HG02943 (cell line): ENCODE data around the gene ZC3HAV1.
A peak's percentile ranks its signal among the peaks of the same experiment; 100 is the strongest.
"Not testable (repeated sequence)": the region's sequence is repeated elsewhere in the genome, so short reads cannot be mapped to it uniquely, and the experiment has no call there.

Experiments
- ATAC-seq: cut with Tn5 transposase; IDR thresholded peaks from one replicate; pipeline ENCODE4 v1.9.1; 2021; ENCODE audit warnings: mild to moderate bottlenecking, low read depth, moderate library complexity; ENCODE audit not compliant: unreplicated experiment

ZC3HAV1 gene

DNA sequence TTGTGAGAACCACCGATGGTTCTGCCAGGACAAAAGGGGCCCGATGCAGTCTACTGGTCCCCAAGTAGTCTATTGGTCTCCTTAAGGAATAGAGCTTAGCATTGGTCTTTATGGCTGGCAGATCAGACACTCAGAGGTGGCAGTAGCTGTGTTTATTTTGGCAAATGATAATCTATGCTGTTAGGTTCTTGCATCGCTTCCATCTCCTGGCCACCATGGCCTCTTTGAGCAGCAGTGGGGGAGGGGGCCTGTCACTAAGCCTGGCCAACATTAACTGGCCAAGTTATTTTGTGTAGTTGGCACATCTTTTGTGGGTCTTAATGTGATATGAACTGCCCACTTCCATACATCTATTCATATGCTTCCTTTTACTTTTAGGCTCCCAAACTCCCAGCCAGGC lies 4.5 kb upstream of the ZC3HAV1 start:
- no peak for ATAC-seq

DNA sequence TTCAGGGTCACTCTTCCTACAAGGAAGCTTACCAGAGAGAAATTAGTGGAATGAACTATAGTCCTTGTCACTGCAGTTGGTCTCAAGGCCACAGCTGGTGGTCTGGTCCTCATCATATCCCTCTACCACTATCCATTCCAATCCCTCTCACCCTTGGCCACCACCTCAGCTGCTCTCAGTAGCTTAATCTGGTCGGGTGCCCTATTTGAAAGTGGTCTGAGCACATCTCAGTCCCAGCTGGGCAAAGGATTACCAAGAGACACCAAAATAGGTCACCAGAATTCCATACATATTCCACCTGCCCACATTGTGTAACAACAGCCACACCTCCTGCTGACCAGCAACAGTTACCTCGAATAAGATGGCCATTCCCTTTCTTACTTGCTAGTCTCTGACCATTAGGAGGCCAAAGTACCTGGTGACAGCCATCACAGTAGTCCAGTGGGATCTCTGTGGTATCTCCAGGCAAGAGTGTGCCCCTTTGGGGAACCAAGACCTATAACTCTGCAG lies 3.3 kb upstream of the ZC3HAV1 start:
- ATAC-seq: no peak

DNA sequence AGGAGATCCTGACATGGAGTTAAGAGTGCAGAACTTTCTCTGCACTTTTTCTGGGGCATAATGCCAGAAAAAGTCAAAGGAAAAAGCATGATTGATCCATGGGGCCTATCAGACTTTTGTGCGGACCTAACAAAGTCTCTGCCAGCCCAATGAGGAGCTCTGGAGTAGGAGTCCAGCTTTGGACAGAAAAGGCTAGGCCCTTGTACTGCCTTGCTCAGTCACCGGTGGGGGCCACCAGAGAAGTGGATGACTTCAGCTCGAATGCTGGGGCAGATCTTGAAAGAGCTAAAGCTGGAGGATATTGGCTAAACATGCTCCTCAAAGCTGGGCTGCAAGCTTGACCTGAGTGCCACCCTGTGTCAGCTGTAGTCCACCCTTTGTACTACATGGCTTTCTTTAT lies 2.8 kb upstream of the ZC3HAV1 start:
- ATAC-seq: no peak

GRCh38 chr7:139111811-139112301 lies 2.3 kb upstream of the ZC3HAV1 start:
- no peak for ATAC-seq

DNA sequence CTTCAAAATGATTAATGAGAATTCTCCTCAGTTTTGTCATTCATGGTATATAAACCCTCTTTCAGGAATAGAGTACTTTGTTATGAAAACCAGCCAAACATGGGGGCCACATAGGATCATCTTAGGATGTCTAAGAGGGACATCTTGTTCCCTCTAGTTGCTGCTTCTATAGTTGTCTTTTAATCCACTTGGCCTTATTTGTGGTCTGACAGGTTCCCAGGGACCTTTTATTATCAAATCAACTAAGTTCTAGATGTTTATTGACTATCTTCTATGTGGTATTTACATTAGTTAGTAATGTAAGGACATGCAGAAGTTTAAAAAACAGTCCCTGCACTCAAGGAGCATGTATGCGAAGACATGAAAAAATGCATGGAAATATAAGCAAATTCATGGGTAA lies 1.6 kb upstream of the ZC3HAV1 start:
- ATAC-seq: no peak

DNA sequence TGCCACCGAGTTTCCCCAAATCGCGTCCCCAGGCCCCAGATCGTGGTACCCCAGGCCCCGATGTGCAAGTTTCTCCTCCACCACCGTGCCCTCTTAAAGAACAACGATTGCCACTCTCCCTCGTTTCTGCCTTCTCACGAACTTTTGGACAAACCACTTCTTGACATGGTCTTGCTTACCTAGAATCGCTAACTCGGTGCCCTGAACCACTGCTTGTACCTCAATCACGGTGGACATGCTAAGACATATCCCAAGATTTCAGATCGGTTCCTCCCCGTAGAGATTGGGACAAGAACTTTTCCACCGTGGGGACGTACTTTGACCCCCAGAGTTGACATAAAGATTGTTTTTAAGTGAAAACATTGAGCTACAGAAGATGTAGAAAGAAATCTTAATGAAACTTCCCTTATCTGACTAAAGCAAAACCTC lies 477 bp upstream of the ZC3HAV1 start:
- peak; percentile 11 for ATAC-seq

DNA sequence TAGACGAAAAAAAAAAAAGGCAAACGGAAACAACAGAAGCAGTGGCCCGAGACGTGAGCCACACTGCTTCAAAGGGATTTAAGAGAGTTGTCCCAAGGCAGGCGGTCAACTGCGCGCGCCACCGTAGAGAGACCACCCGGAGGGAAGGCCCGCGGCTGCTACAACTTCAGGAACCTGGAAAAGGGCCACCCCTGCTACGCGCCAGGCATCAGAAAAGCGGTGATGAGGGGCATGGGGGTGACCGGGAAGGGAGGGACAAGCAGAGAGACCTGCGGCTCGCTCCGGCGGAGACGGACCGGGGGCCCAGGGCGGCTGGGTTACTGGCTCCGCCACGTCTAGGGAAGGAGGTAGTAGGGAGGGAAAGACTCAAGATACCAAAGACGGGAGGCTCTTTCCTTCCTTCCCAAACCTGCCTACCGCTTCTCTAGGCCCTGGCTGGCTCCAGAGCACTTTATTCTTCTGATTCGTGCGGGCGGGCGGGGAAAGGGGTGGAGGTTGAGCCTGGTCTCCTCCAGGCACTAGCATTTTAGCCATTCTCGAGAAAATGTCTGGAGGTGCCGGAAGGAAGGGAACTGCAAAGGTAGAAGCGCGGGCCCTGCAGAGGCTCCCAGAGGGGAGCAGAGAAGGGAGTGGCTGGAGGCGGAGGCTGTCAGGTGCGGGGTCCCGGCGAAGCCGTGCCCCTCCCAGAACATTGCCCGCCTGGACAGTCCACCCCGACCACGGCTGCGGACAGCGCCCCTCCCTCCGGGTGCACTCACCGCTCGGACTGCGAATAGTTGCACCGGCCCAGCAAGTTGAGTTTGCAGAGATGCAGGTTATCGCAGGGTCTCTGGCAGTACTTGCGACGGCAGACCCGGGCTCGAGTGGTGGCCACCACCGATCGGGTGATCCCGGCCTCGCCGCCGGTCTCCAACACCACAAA lies 993 bp downstream of the ZC3HAV1 start:
- no peak for ATAC-seq

DNA sequence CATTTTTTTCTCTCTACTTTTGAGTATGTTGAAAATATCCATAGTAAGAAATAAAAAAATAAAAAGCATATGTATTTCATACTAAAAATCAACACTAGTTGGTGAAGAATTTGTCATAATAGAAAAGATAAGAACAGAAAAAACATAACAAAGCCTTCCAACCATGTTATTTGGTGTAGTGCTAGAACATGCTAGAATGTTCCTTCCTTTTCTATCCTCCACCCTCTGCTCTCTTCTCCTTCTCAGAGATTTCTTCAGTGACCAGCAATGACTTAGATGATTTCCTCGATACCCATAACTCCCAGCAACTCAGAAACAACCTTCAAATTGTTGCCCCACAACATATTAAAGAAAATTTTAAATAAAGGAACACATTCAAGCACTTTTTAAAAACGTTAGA lies 2.6 kb downstream of the ZC3HAV1 start:
- ATAC-seq: no peak

DNA sequence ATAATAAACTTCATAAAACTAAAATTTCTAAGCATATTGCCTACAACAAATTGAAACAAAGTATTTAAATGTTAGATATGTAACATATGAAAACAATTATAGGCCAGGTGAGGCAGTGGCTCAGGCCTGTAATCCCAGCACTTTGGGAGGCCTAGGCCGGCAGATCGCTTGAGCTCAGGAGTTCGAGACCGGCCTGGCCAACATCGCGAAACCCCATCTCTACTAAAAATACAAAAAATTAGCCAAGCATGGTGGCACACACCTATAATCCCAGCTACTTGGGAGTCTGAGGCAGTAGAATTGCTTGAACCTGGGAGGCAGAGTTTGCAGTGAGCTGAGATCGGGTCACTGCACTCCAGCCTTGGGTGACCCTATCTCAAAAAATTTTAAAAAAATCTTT lies 3.3 kb downstream of the ZC3HAV1 start:
- ATAC-seq: not testable (repeated sequence)

DNA sequence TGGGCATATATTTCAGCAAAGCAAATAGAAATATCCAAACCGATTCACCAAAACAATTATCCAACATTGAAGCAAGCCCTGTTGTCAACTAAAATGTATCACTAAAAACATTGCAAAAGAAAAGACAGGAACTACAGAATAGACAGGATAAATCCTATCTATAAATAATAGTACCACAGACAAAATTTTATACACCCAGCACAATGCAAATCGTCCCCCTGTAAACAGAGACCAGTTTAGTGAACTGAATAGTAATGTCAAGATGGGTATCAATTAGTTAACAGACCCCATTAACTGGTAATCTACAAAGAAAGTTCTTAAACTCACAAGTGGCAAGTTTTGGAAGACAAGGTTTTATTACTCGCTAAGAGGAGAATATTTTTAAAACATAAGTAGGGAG lies 4.0 kb downstream of the ZC3HAV1 start:
- no peak for ATAC-seq

- no peak for ATAC-seq
These were observed 5.4 kb downstream of the ZC3HAV1 start for GRCh38 chr7:139104091-139104450.

- ATAC-seq: no peak
These were observed 6.3 kb downstream of the ZC3HAV1 start for GRCh38 chr7:139103057-139103815.

DNA sequence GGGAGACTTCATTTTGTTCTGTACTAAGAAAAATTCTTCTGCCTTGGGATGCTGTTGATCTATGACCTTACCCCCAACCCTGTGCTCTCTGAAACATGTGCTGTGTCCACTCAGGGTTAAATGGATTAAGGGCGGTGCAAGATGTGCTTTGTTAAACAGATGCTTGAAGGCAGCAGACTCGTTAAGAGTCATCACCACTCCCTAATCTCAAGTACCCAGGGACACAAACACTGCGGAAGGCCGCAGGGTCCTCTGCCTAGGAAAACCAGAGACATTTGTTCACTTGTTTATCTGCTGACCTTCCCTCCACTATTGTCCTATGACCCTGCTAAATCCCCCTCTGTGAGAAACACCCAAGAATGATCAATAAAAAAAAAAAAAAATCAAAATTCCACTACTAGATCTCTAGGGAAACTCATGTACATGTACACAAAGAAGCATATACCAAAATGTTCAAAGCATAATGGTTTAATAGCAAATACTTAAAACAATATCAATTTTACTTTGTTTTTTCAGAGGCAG lies 7.8 kb downstream of the ZC3HAV1 start:
- not testable (repeated sequence) for ATAC-seq

- ATAC-seq: no peak
These were observed 10.2 kb downstream of the ZC3HAV1 start for GRCh38 chr7:139099172-139099947.

GRCh38 chr7:139095194-139095659 lies 14.3 kb downstream of the ZC3HAV1 start:
- peak; percentile 96 for ATAC-seq

DNA sequence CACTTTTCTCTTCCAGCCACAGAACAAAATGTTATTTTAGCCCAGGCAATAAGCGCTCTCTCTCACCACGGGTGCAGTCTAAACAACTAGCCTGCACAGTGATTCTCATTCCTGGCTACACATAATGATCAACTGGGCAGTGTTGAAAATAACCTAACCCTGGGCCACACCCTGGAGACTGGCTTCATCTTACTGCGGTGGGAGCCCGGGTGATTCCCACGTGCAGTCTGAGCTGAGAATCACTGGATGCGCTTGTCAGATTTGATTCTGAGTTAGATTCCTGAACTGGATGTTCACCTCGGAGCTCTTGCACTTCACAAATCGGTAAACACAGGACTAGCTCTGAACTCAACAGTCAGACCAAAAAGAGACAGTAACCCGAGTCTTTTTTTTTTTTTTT lies 14.9 kb downstream of the ZC3HAV1 start:
- ATAC-seq: no peak

GRCh38 chr7:139094030-139094429 lies 15.5 kb downstream of the ZC3HAV1 start:
- no peak for ATAC-seq

DNA sequence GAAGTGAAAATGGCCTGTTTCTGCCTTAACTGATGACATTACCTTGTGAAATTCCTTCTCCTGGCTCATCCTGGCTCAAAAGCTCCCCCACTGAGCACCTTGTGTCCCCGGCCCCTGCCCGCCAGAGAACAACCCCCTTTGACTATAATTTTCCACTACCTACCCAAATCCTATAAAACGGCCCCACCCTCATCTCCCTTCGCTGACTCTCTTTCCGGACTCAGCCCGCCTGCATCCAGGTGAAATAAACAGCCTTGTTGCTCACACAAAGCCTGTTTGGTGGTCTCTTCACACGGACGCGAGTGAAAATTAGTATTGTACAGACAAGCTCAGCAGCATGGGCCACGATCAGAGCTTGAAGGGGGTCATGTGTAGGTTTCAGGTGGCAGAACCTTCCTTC lies 16.0 kb downstream of the ZC3HAV1 start:
- not testable (repeated sequence) for ATAC-seq

GRCh38 chr7:139092090-139092796 lies 17.3 kb downstream of the ZC3HAV1 start:
- no peak for ATAC-seq

- ATAC-seq: no peak
These were observed 17.9 kb downstream of the ZC3HAV1 start for GRCh38 chr7:139091677-139091996.
